ENCODE data around the gene MED16. TPM values are rescaled to one million over a fixed set of nuclear protein-coding genes. Genes with fewer than 3 reads are reported as not detected.

MED16 gene
- total and polyA plus RNA-seq, 2 of the 4 experiments (the other 2 are of a cell fraction): 8.1 to 40.2 TPM

- peak overlapping the region; percentile 67 for H3K27ac ChIP-seq (ENCODE audit: insufficient read depth, low read length)
- no peak overlapping the region; the same call in 1 of the 2 replicates for H2BK20ac ChIP-seq (ENCODE audit: low read depth, low read length)
- H4K91ac ChIP-seq (ENCODE audit: insufficient read depth, low read depth, low read length): no peak overlapping the region
- H3K4me1 ChIP-seq (ENCODE audit: control insufficient read depth, insufficient read depth, low read length): peaks cover 22% of the 10 kb centered on the region
- in situ Hi-C loops (cut with MboI; ENCODE audit: low sequenced_read_pairs) (no loop called here), dilution Hi-C loops (cut with HindIII; ENCODE audit: low sequenced_read_pairs, unreplicated experiment) (no loop called here), intact Hi-C loops (cut with micrococcal nuclease) (no loop called here)
- POLR2A ChIA-PET (ENCODE audit: unreplicated experiment): no interaction called here
- no peak overlapping the region for H3K23ac ChIP-seq (ENCODE audit: low read depth, low read length)
- no peaks in the 10 kb centered on the region for H3K27me3 ChIP-seq (ENCODE audit: control insufficient read depth, insufficient read depth, low read length)
- no peak overlapping the region for H3K9ac ChIP-seq (ENCODE audit: low read depth, low read length)
- WGBS, 2 experiments (ENCODE audit: extremely low coverage in 2 of 2, insufficient read length in 1 of 2): 94% methylated on average over 6 of the region's 8 CpGs; no CpG with 5 or more reads in 1 of the 2 experiments
- no peak overlapping the region; a peak in 1 of 4 replicates for H4K8ac ChIP-seq (ENCODE audit: low read depth in 2 of 2, low read length in 2 of 2)
- CTCF ChIA-PET: no interaction called here
- H3K56ac ChIP-seq (ENCODE audit: extremely low read depth, insufficient read depth, low read length): no peak overlapping the region
- no peak overlapping the region for H3K4me3 ChIP-seq (ENCODE audit: insufficient read depth, low read depth, low read length)
- peaks cover 7 to 22% of the 10 kb centered on the region in 2 experiments; a peak in 2 of 4 replicates for H3K79me1 ChIP-seq (ENCODE audit: low read depth in 1 of 2, low read length in 2 of 2)
- peak overlapping the region; percentile 93 for H2AK5ac ChIP-seq (ENCODE audit: low read depth, low read length)
- BruUV-seq (replicated peaks): no TSS peak
- TF ChIP-seq BHLHE40 (IDR thresholded peaks at IDR 0.05; ENCODE audit: low read depth, low read length) (no peak), MXI1 (IDR thresholded peaks at IDR 0.05; ENCODE audit: borderline replicate concordance, low read depth, low read length) (no peak), RAD21 (IDR thresholded peaks at IDR 0.05; ENCODE audit: low read length) (no peak), NFE2L2 (IDR thresholded peaks at IDR 0.05; ENCODE audit: low read depth, low read length) (no peak), CHD1 (IDR thresholded peaks at IDR 0.05; ENCODE audit: low read depth, low read length) (no peak), RCOR1 (IDR thresholded peaks at IDR 0.05; ENCODE audit: insufficient replicate concordance, low read length) (no peak), MAFK (IDR thresholded peaks at IDR 0.05; ENCODE audit: low read depth, low read length) (no peak), SMC3 (IDR thresholded peaks at IDR 0.05; ENCODE audit: low read depth, low read length) (no peak), CTCF (conservative IDR thresholded peaks at IDR 0.05; ENCODE audit: low read depth, low read length) (no peak), MAZ (IDR thresholded peaks at IDR 0.05; ENCODE audit: borderline replicate concordance, low read depth, low read length) (no peak), ELK1 (IDR thresholded peaks at IDR 0.05; ENCODE audit: borderline replicate concordance, low read depth, low read length) (no peak), CEBPB (IDR thresholded peaks at IDR 0.05; ENCODE audit: low read depth, low read length) (no peak), FOS (IDR thresholded peaks at IDR 0.05; ENCODE audit: low read depth, low read length) (no peak), RFX5 (IDR thresholded peaks at IDR 0.05; ENCODE audit: low read depth, low read length) (no peak), POLR2A (IDR thresholded peaks at IDR 0.05; ENCODE audit: low read depth, low read length) (no peak)
- TF ChIP-seq, protein P1, sequence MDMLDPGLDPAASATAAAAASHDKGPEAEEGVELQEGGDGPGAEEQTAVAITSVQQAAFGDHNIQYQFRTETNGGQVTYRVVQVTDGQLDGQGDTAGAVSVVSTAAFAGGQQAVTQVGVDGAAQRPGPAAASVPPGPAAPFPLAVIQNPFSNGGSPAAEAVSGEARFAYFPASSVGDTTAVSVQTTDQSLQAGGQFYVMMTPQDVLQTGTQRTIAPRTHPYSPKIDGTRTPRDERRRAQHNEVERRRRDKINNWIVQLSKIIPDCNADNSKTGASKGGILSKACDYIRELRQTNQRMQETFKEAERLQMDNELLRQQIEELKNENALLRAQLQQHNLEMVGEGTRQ (IDR thresholded peaks at IDR 0.05; ENCODE audit: low read depth, low read length): no peak
- peaks cover 16% of the 10 kb centered on the region for H4K20me1 ChIP-seq (ENCODE audit: insufficient read depth, low read length)
- no peak overlapping the region for H3K4me2 ChIP-seq (ENCODE audit: low read depth, low read length)
- H3K18ac ChIP-seq (ENCODE audit: low read depth, low read length): no peak overlapping the region
- H3K14ac ChIP-seq (replicated peaks; ENCODE audit: low read depth, low read length): no peak overlapping the region
- H4K5ac ChIP-seq (ENCODE audit: low read depth, low read length): no peak overlapping the region
- H3K36me3 ChIP-seq (ENCODE audit: control insufficient read depth, insufficient read depth, low read length): peaks cover 28% of the 10 kb centered on the region
- H3K9me1 ChIP-seq (ENCODE audit: insufficient read depth, low read length): no peaks in the 10 kb centered on the region; the same call in 1 of the 2 replicates
- H2BK120ac ChIP-seq (ENCODE audit: low read depth, low read length): no peak overlapping the region
- ATAC-seq (ENCODE audit: low read depth) (no peak), DNase-seq (no peak)
- H2AFZ ChIP-seq (replicated peaks; ENCODE audit: low read length, poor library complexity): no peak overlapping the region
- H2AK9ac ChIP-seq (replicated peaks; ENCODE audit: low read depth, low read length, poor library complexity): peak overlapping the region; percentile 24
- no peak overlapping the region for H3K4ac ChIP-seq (ENCODE audit: low read depth, low read length)
- H2BK5ac ChIP-seq (ENCODE audit: low read depth, low read length, poor library complexity, severe bottlenecking): peak overlapping the region; percentile 59
- no peaks in the 10 kb centered on the region for H3K9me3 ChIP-seq (ENCODE audit: control insufficient read depth, insufficient read depth, low read length)
- 0 out of 3 replicates have a peak overlapping the region, but pooled peaks have one; percentile 53 for H2BK15ac ChIP-seq (ENCODE audit: low read depth, low read length)
Measured at GRCh38 chr19:870314-870713, 22.7 kb downstream of the MED16 start.

Data from IMR-90 (cell line).